ENCODE results near the gene CLDN22. TPM values are rescaled to one million over a fixed set of nuclear protein-coding genes. Genes with fewer than 3 reads are reported as not detected.

Gene CLDN22
- total RNA-seq, 1 experiment from 2014 or later, result not detected

DNA sequence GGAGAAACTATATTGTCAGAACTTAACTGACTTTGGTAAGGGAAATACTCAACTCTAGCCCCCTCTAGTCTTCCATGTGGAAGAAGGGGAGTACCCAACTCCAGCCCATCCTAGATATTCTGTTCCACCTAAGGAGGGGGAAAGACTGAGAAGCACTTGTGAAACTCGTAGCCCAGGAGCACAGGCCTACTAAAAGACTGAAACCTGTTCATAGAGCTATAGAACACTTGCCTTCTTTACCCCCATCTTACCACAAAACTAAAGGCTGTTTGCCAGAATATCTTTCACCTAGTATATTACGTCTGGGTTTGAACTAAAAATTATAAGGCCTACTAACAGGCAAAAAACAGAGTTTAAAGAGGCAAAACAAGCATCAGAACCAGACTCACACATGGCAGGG lies 15.5 kb downstream of the CLDN22 start:
- H3K36me3 ChIP-seq (ENCODE audit: insufficient read depth, low read length), result no peaks in the 10 kb centered on the region

GRCh38 chr4:183304067-183304466 lies 16.0 kb downstream of the CLDN22 start:
- Histone ChIP-seq H4K20me1 (ENCODE audit: insufficient read depth, low read depth, low read length) (no peaks in the 10 kb centered on the region), H3K36me3 (ENCODE audit: insufficient read depth, low read length) (no peaks in the 10 kb centered on the region), H3K9ac (ENCODE audit: low read length) (no peak overlapping the region), H3K4me2 (ENCODE audit: low read depth, low read length, poor library complexity, severe bottlenecking) (no peak overlapping the region), H3K9me2 (replicated peaks; ENCODE audit: insufficient read depth, low read length) (no peaks in the 10 kb centered on the region), H3K27me3 (ENCODE audit: low read length) (no peaks in the 10 kb centered on the region), H3K27ac (ENCODE audit: low read length) (no peak overlapping the region), H2AFZ (ENCODE audit: low read length) (no peak overlapping the region), H3K9me3 (ENCODE audit: low read length) (no peaks in the 10 kb centered on the region), H3K4me3 (ENCODE audit: low read length) (no peak overlapping the region), H3K4me1 (ENCODE audit: low read length) (no peaks in the 10 kb centered on the region), H3K79me2 (ENCODE audit: low read length) (no peaks in the 10 kb centered on the region)
- no peak for DNase-seq

More for the DNA sequence above, 15.5 kb downstream of the CLDN22 start:
- Histone ChIP-seq H3K4me3 (ENCODE audit: low read length) (no peak overlapping the region), H2AFZ (ENCODE audit: low read length) (no peak overlapping the region), H3K9ac (ENCODE audit: low read length) (no peak overlapping the region), H3K9me3 (ENCODE audit: low read length) (no peaks in the 10 kb centered on the region), H3K27me3 (ENCODE audit: low read length) (no peaks in the 10 kb centered on the region), H3K27ac (ENCODE audit: low read length) (no peak overlapping the region), H3K79me2 (ENCODE audit: low read length) (no peaks in the 10 kb centered on the region), H4K20me1 (ENCODE audit: insufficient read depth, low read depth, low read length) (no peaks in the 10 kb centered on the region), H3K4me1 (ENCODE audit: low read length) (no peaks in the 10 kb centered on the region), H3K9me2 (replicated peaks; ENCODE audit: insufficient read depth, low read length) (no peaks in the 10 kb centered on the region), H3K4me2 (ENCODE audit: low read depth, low read length, poor library complexity, severe bottlenecking) (no peak overlapping the region)
- no peak for DNase-seq

DNA sequence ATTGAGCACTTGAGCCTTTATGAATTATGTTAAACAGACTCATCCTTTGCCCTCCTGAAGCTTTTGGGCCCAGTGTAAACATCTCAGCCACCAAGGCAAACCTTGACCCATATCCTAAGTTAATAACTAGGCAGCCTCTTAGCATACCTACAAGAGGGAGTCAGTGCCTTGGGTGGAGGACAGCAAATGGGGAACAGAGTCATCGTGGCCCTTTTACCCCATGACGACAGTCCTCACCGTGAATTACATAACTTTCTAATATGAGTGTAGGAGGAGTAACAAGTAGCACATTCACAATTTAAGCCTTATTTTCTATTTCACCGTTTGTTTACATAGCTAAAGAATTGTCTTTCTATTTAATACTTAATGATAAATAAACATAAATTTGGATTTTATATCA lies 16.8 kb downstream of the CLDN22 start:
- Histone ChIP-seq H3K4me1 (ENCODE audit: low read length) (no peaks in the 10 kb centered on the region), H3K9me3 (ENCODE audit: low read length) (no peaks in the 10 kb centered on the region), H3K4me3 (ENCODE audit: low read length) (no peak overlapping the region)

GRCh38 chr4:183300655-183301054 lies 19.4 kb downstream of the CLDN22 start:
- H4K20me1 ChIP-seq (ENCODE audit: insufficient read depth, low read depth, low read length), result no peaks in the 10 kb centered on the region
- H3K9me3 ChIP-seq (ENCODE audit: low read length), result no peaks in the 10 kb centered on the region
- H3K9me2 ChIP-seq (replicated peaks; ENCODE audit: insufficient read depth, low read length), result no peaks in the 10 kb centered on the region
- H3K27ac ChIP-seq (ENCODE audit: low read length), result no peak overlapping the region
- no peaks in the 10 kb centered on the region for H3K4me1 ChIP-seq (ENCODE audit: low read length)
- H2AFZ ChIP-seq (ENCODE audit: low read length), result no peak overlapping the region
- no peaks in the 10 kb centered on the region for H3K79me2 ChIP-seq (ENCODE audit: low read length)
- H3K27me3 ChIP-seq (ENCODE audit: low read length), result no peaks in the 10 kb centered on the region
- H3K4me2 ChIP-seq (ENCODE audit: low read depth, low read length, poor library complexity, severe bottlenecking), result no peak overlapping the region
- no peaks in the 10 kb centered on the region for H3K36me3 ChIP-seq (ENCODE audit: insufficient read depth, low read length)
- H3K9ac ChIP-seq (ENCODE audit: low read length), result no peak overlapping the region
- DNase-seq, result no peak
- no peak overlapping the region for H3K4me3 ChIP-seq (ENCODE audit: low read length)

More for the DNA sequence above, 16.8 kb downstream of the CLDN22 start:
- no peak overlapping the region for H3K27ac ChIP-seq (ENCODE audit: low read length)
- no peak overlapping the region for H3K4me2 ChIP-seq (ENCODE audit: low read depth, low read length, poor library complexity, severe bottlenecking)
- H4K20me1 ChIP-seq (ENCODE audit: insufficient read depth, low read depth, low read length), result no peaks in the 10 kb centered on the region
- H3K27me3 ChIP-seq (ENCODE audit: low read length), result no peaks in the 10 kb centered on the region
- no peaks in the 10 kb centered on the region for H3K79me2 ChIP-seq (ENCODE audit: low read length)
- no peak overlapping the region for H2AFZ ChIP-seq (ENCODE audit: low read length)
- H3K36me3 ChIP-seq (ENCODE audit: insufficient read depth, low read length), result no peaks in the 10 kb centered on the region
- H3K9me2 ChIP-seq (replicated peaks; ENCODE audit: insufficient read depth, low read length), result no peaks in the 10 kb centered on the region
- no peak for DNase-seq
- no peak overlapping the region for H3K9ac ChIP-seq (ENCODE audit: low read length)

GRCh38 chr4:183300070-183300469 lies 20.0 kb downstream of the CLDN22 start:
- H3K79me2 ChIP-seq (ENCODE audit: low read length), result no peaks in the 10 kb centered on the region
- no peak overlapping the region for H3K4me3 ChIP-seq (ENCODE audit: low read length)
- H3K36me3 ChIP-seq (ENCODE audit: insufficient read depth, low read length), result no peaks in the 10 kb centered on the region
- no peak overlapping the region for H3K27ac ChIP-seq (ENCODE audit: low read length)
- H3K4me2 ChIP-seq (ENCODE audit: low read depth, low read length, poor library complexity, severe bottlenecking), result no peak overlapping the region
- H3K9me3 ChIP-seq (ENCODE audit: low read length), result no peaks in the 10 kb centered on the region
- H3K27me3 ChIP-seq (ENCODE audit: low read length), result no peaks in the 10 kb centered on the region
- H2AFZ ChIP-seq (ENCODE audit: low read length), result no peak overlapping the region
- no peak overlapping the region for H3K9ac ChIP-seq (ENCODE audit: low read length)
- no peak for DNase-seq
- H3K9me2 ChIP-seq (replicated peaks; ENCODE audit: insufficient read depth, low read length), result no peaks in the 10 kb centered on the region
- no peaks in the 10 kb centered on the region for H4K20me1 ChIP-seq (ENCODE audit: insufficient read depth, low read depth, low read length)
- no peaks in the 10 kb centered on the region for H3K4me1 ChIP-seq (ENCODE audit: low read length)

GRCh38 chr4:183299464-183299863 lies 20.6 kb downstream of the CLDN22 start:
- H3K9ac ChIP-seq (ENCODE audit: low read length), result no peak overlapping the region
- H3K36me3 ChIP-seq (ENCODE audit: insufficient read depth, low read length), result no peaks in the 10 kb centered on the region
- H4K20me1 ChIP-seq (ENCODE audit: insufficient read depth, low read depth, low read length), result no peaks in the 10 kb centered on the region
- no peaks in the 10 kb centered on the region for H3K9me3 ChIP-seq (ENCODE audit: low read length)
- no peak overlapping the region for H2AFZ ChIP-seq (ENCODE audit: low read length)
- no peak overlapping the region for H3K4me3 ChIP-seq (ENCODE audit: low read length)
- H3K4me1 ChIP-seq (ENCODE audit: low read length), result no peaks in the 10 kb centered on the region
- no peak for DNase-seq
- H3K9me2 ChIP-seq (replicated peaks; ENCODE audit: insufficient read depth, low read length), result no peaks in the 10 kb centered on the region
- no peak overlapping the region for H3K4me2 ChIP-seq (ENCODE audit: low read depth, low read length, poor library complexity, severe bottlenecking)
- no peaks in the 10 kb centered on the region for H3K79me2 ChIP-seq (ENCODE audit: low read length)
- no peaks in the 10 kb centered on the region for H3K27me3 ChIP-seq (ENCODE audit: low read length)
- no peak overlapping the region for H3K27ac ChIP-seq (ENCODE audit: low read length)

DNA sequence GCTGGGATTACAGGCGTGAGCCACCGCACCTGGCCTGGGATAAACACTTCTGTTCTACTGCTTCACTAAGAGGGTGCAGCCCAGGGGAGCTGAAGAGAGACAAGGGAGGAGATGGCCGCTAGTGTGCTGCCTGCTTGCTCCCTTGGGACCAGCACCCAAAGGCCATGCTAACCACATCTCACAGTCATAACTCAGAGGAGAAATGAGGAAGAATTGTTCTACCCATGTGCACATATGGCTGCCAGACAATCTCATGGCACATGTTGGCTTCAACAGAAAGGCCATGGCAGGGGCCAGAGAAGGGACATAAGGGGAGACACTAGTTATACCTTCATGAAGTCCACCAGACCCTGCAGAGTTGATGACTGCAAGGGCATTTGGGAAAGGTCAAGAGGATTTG lies 22.4 kb downstream of the CLDN22 start:
- Histone ChIP-seq H3K9me2 (replicated peaks; ENCODE audit: insufficient read depth, low read length) (no peaks in the 10 kb centered on the region), H3K9me3 (ENCODE audit: low read length) (no peaks in the 10 kb centered on the region), H3K4me1 (ENCODE audit: low read length) (no peaks in the 10 kb centered on the region), H3K9ac (ENCODE audit: low read length) (no peak overlapping the region), H3K27ac (ENCODE audit: low read length) (no peak overlapping the region), H3K4me2 (ENCODE audit: low read depth, low read length, poor library complexity, severe bottlenecking) (no peak overlapping the region), H3K4me3 (ENCODE audit: low read length) (no peak overlapping the region), H3K79me2 (ENCODE audit: low read length) (no peaks in the 10 kb centered on the region), H3K36me3 (ENCODE audit: insufficient read depth, low read length) (no peaks in the 10 kb centered on the region), H2AFZ (ENCODE audit: low read length) (no peak overlapping the region), H3K27me3 (ENCODE audit: low read length) (no peaks in the 10 kb centered on the region), H4K20me1 (ENCODE audit: insufficient read depth, low read depth, low read length) (no peaks in the 10 kb centered on the region)
- no peak for DNase-seq

DNA sequence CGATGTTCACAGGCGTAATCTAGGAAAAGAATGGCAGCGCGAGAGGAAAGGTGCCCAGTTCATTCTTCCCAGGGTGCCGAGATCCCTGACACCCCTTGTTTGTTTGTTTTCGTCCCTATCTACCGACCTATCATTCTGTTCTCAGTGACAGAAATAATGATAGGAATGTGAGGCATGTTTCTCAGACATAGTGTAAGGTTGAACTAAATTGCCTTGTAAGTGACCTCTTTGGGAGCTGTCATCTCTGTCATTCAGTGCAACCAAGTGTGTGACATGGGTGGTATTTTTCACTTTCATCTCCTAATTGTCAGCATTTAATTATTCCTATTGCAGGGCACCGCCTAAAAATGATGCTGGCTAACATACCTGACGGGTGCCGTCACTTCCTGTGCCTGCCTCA lies 24.4 kb downstream of the CLDN22 start:
- Histone ChIP-seq H3K4me2 (ENCODE audit: low read depth, low read length, poor library complexity, severe bottlenecking) (no peak overlapping the region), H3K27me3 (ENCODE audit: low read length) (no peaks in the 10 kb centered on the region), H4K20me1 (ENCODE audit: insufficient read depth, low read depth, low read length) (no peaks in the 10 kb centered on the region), H3K9me3 (ENCODE audit: low read length) (no peaks in the 10 kb centered on the region), H3K4me1 (ENCODE audit: low read length) (no peaks in the 10 kb centered on the region), H3K79me2 (ENCODE audit: low read length) (no peaks in the 10 kb centered on the region), H3K9ac (ENCODE audit: low read length) (no peak overlapping the region), H3K36me3 (ENCODE audit: insufficient read depth, low read length) (no peaks in the 10 kb centered on the region), H2AFZ (ENCODE audit: low read length) (no peak overlapping the region), H3K27ac (ENCODE audit: low read length) (no peak overlapping the region), H3K9me2 (replicated peaks; ENCODE audit: insufficient read depth, low read length) (no peaks in the 10 kb centered on the region), H3K4me3 (ENCODE audit: low read length) (no peak overlapping the region)
- DNase-seq, result no peak

GRCh38 chr4:183291070-183291469 lies 29.0 kb downstream of the CLDN22 start:
- Histone ChIP-seq H3K9ac (ENCODE audit: low read length) (no peak overlapping the region), H3K4me2 (ENCODE audit: low read depth, low read length, poor library complexity, severe bottlenecking) (no peak overlapping the region), H3K79me2 (ENCODE audit: low read length) (no peaks in the 10 kb centered on the region), H3K9me3 (ENCODE audit: low read length) (no peaks in the 10 kb centered on the region), H3K36me3 (ENCODE audit: insufficient read depth, low read length) (no peaks in the 10 kb centered on the region), H3K9me2 (replicated peaks; ENCODE audit: insufficient read depth, low read length) (no peaks in the 10 kb centered on the region), H3K4me1 (ENCODE audit: low read length) (no peaks in the 10 kb centered on the region), H3K27ac (ENCODE audit: low read length) (no peak overlapping the region), H3K27me3 (ENCODE audit: low read length) (no peaks in the 10 kb centered on the region), H4K20me1 (ENCODE audit: insufficient read depth, low read depth, low read length) (no peaks in the 10 kb centered on the region), H2AFZ (ENCODE audit: low read length) (no peak overlapping the region), H3K4me3 (ENCODE audit: low read length) (no peak overlapping the region)
- no peak for DNase-seq

Measured in Karpas-422 (cell line).